B cell (primary cell): ENCODE data around the gene CA9. TPM values are rescaled to one million over a fixed set of nuclear protein-coding genes. Genes with fewer than 3 reads are reported as not detected.

ENCODE experiments used
- ATAC-seq: fragments of 200-7000 bp; cut with Tn5 transposase; one replicate; pipeline ENCODE4 v1.10.0; 2021; ENCODE audit warnings: low read depth, mild to moderate bottlenecking, moderate number of reproducible peaks, moderate library complexity
- CTCF ChIA-PET: fragments of 350-600 bp; sonication (Branson Sonifier 250); formaldehyde crosslinking; loops from one replicate; lab custom pipeline; 2021; ENCODE audit warnings: antibody characterized with exemption, inconsistent platforms; lab: Charles Lee
- POLR2A ChIA-PET: fragments of 350-600 bp; sonication (Branson Sonifier 250); formaldehyde crosslinking; loops from one replicate; lab custom pipeline; 2021; ENCODE audit warnings: antibody characterized with exemption; lab: Charles Lee
- DNase-seq: peaks from one replicate; pipeline ENCODE4 v3.0.0; 2013
- H2AFZ ChIP-seq: 2 replicates; pipeline ENCODE4 v1.6.1; 2012; ENCODE audit warnings: mild to moderate bottlenecking, low read depth, low read length; ENCODE audit not compliant: insufficient read depth, poor library complexity, severe bottlenecking
- H3K27ac ChIP-seq, 2 donors: 1 replicate in 1 of 2; 2 replicates in 1 of 2; pipeline ENCODE4 v1.5.1; 2012 to 2013; ENCODE audit warnings: low read length in 2 of 2, mild to moderate bottlenecking in 2 of 2, moderate library complexity in 1 of 2
- H3K27me3 ChIP-seq, 4 experiments: fragments of 200-600 bp in 1 of 4; sonication (generic) in 1 of 4; replicated peaks in 1 of 4; 1 replicate in 2 of 4; 2 replicates in 2 of 4; pipeline versions ENCODE4 v1.6.1 to v1.7.0; 2013 to 2016; ENCODE audit warnings: low read length in 3 of 4, mild to moderate bottlenecking in 2 of 4, mixed read lengths in 1 of 4, moderate library complexity in 1 of 4; ENCODE audit not compliant: insufficient read depth in 4 of 4, control insufficient read depth in 3 of 4; ENCODE audit errors: control extremely low read depth in 1 of 4
- H3K36me3 ChIP-seq, 2 experiments: replicated peaks in 1 of 2; 1 replicate in 1 of 2; 2 replicates in 1 of 2; pipeline versions ENCODE4 v1.6.1 to v1.7.1; 2013; ENCODE audit warnings: low read length in 1 of 2; ENCODE audit not compliant: insufficient read depth in 2 of 2, control insufficient read depth in 1 of 2; ENCODE audit errors: control extremely low read depth in 1 of 2, extremely low read depth in 1 of 2
- H3K4me1 ChIP-seq, 2 donors: fragments of 200-600 bp in 1 of 2; sonication (generic) in 1 of 2; 1 replicate in 1 of 2; 2 replicates in 1 of 2; pipeline versions ENCODE4 v1.5.1 to v1.6.1; 2013 to 2017; ENCODE audit warnings: low read length in 2 of 2; ENCODE audit not compliant: control insufficient read depth in 2 of 2, insufficient read depth in 2 of 2
- H3K4me2 ChIP-seq: replicated peaks from 2 replicates; pipeline ENCODE3; 2012; ENCODE audit warnings: mild to moderate bottlenecking, low read depth, low read length; ENCODE audit not compliant: poor library complexity, severe bottlenecking
- H3K4me3 ChIP-seq, 5 experiments: fragments of 200-600 bp in 1 of 5; sonication (generic) in 1 of 5; 1 replicate in 3 of 5; 2 replicates in 2 of 5; pipeline versions ENCODE4 v1.5.1 to v1.7.0; 2011 to 2016; ENCODE audit warnings: low read length in 4 of 5, mild to moderate bottlenecking in 4 of 5, low read depth in 2 of 5, control low read depth in 1 of 5, moderate library complexity in 1 of 5; ENCODE audit not compliant: insufficient read depth in 1 of 5; ENCODE audit errors: control extremely low read depth in 1 of 5, extremely low read depth in 1 of 5
- H3K79me2 ChIP-seq: fragments of 200-600 bp; sonication (generic); one replicate; pipeline ENCODE4 v1.6.0; 2016; ENCODE audit warnings: low read length; ENCODE audit not compliant: control insufficient read depth, insufficient read depth
- H3K9ac ChIP-seq: fragments of 200-600 bp; sonication (generic); 2 replicates; pipeline ENCODE4 v1.6.1; 2017; ENCODE audit warnings: mild to moderate bottlenecking, low read length, moderate library complexity
- H3K9me3 ChIP-seq, 3 donors: one replicate each; pipeline versions ENCODE4 v1.6.1 to v1.7.1; 2013; ENCODE audit warnings: low read length in 2 of 3; ENCODE audit not compliant: control insufficient read depth in 2 of 3, insufficient read depth in 1 of 3; ENCODE audit errors: control extremely low read depth in 1 of 3
- H4K20me1 ChIP-seq: 2 replicates; pipeline ENCODE4 v1.6.0; 2012; ENCODE audit warnings: mild to moderate bottlenecking, low read length; ENCODE audit not compliant: insufficient read depth, control insufficient read depth, poor library complexity, severe bottlenecking
- H3K27ac Mint-ChIP-seq: one replicate; pipeline ENCODE4 v1.8.0; 2021; ENCODE audit warnings: mixed read lengths
- H3K27me3 Mint-ChIP-seq: one replicate; pipeline ENCODE4 v1.8.0; 2021; ENCODE audit warnings: mixed read lengths
- H3K4me1 Mint-ChIP-seq: one replicate; pipeline ENCODE4 v1.8.0; 2021; ENCODE audit warnings: mixed read lengths
- H3K4me3 Mint-ChIP-seq: one replicate; pipeline ENCODE4 v1.8.0; 2021; ENCODE audit warnings: mixed read lengths
- H3K9me3 Mint-ChIP-seq: one replicate; pipeline ENCODE4 v1.8.0; 2022; ENCODE audit warnings: mixed read lengths; ENCODE audit not compliant: insufficient read depth
- CTCF ChIP-seq: fragments of 200-600 bp; IDR thresholded peaks from one replicate; pipeline ENCODE4 v1.8.0; 2022; ENCODE audit warnings: antibody characterized with exemption, mild to moderate bottlenecking
- EZH2 ChIP-seq: IDR thresholded peaks from 2 replicates; pipeline ENCODE4 v1.6.1; 2012; ENCODE audit warnings: borderline replicate concordance, low read depth, mild to moderate bottlenecking, moderate library complexity, low read length; ENCODE audit not compliant: insufficient read depth, poor library complexity, severe bottlenecking
- WGBS: methylation state at CpG from one replicate; pipeline ENCODE4 v1.1.5; 2013; ENCODE audit warnings: missing lambda C conversion rate; ENCODE audit not compliant: insufficient coverage; 5-methylcytosine and 5-hydroxymethylcytosine counted together
- intact Hi-C: fragments of 100-400 bp; cut with micrococcal nuclease; formaldehyde crosslinking; loops from one replicate; pipeline ENCODE4 v1.10.0; 2022
- polyA plus RNA-seq: library from polyadenylated mRNA; depleted of rRNA; stranded (reverse); fragments of >200 nt; gene quantifications from 2 replicates; pipeline ENCODE4 v1.2.3, GENCODE V29; 2012
- total RNA-seq, 2 donors: library from RNA; stranded (reverse); fragments of 120-200 nt in 1 of 2; gene quantifications; 1 replicate in 1 of 2; 2 replicates in 1 of 2; pipeline versions ENCODE4 v1.2.3 to v1.2.4, GENCODE V29; 2013 to 2022

Gene CA9
- total and polyA plus RNA-seq, 2 donors (not counting 1 experiment from before 2014, with no cell fraction given): not detected

GRCh38 chr9:35698231-35698630 is 24.5 kb downstream of the CA9 start:
- H3K36me3 ChIP-seq: peaks cover 1 to 72% of the 10 kb centered on the region in 2 experiments
- TF ChIP-seq CTCF (no peak), EZH2 (no peak)
- Mint-ChIP-seq H3K4me3 (no peak overlapping the region), H3K27ac (no peak overlapping the region), H3K4me1 (peaks cover 8% of the 10 kb centered on the region), H3K9me3 (no peaks in the 10 kb centered on the region), H3K27me3 (no peaks in the 10 kb centered on the region)
- H3K4me3 ChIP-seq: no peak overlapping the region
- ChIA-PET POLR2A (interaction anchor here (1.0 kb wide), 1 partner anchor 40 kb away, joined by 4 read pairs; the partner anchor contains the start of genes CCDC107 and RMRP), CTCF (interaction anchor here (0.7 to 10.0 kb wide), 10 partner anchors 13 to 184 kb away, joined by 3 to 195 read pairs (median 50); partner anchors contain the start of genes ARHGEF39, CCDC107, CREB3 and RMRP)
- no peak for ATAC-seq
- H3K4me1 ChIP-seq: peaks cover 0 to 7% of the 10 kb centered on the region in 2 donors
- intact Hi-C loops: no loop called here
- H3K79me2 ChIP-seq: no peaks in the 10 kb centered on the region
- no peak overlapping the region for H3K4me2 ChIP-seq
- H3K9me3 ChIP-seq: no peaks in the 10 kb centered on the region
- 98% methylated on average over 5 of the region's 5 CpGs for WGBS
- H3K27ac ChIP-seq: no peak overlapping the region
- no peak overlapping the region for H3K9ac ChIP-seq
- DNase-seq: no peak
- H2AFZ ChIP-seq: no peak overlapping the region
- no peaks in the 10 kb centered on the region for H3K27me3 ChIP-seq
- H4K20me1 ChIP-seq: peaks cover 7% of the 10 kb centered on the region

GRCh38 chr9:35700031-35700430 is 26.3 kb downstream of the CA9 start:
- Histone ChIP-seq H3K27me3 (no peaks in the 10 kb centered on the region), H3K27ac (no peak overlapping the region), H3K79me2 (no peaks in the 10 kb centered on the region), H3K9me3 (no peaks in the 10 kb centered on the region), H3K4me1 (peaks cover 0 to 7% of the 10 kb centered on the region in 2 donors), H3K36me3 (peaks cover 4 to 90% of the 10 kb centered on the region in 2 experiments), H3K4me2 (no peak overlapping the region), H4K20me1 (peaks cover 8% of the 10 kb centered on the region), H2AFZ (no peak overlapping the region), H3K4me3 (no peak overlapping the region), H3K9ac (no peak overlapping the region)
- DNase-seq (no peak), ATAC-seq (no peak)
- WGBS: 100% methylated on average over 11 of the region's 11 CpGs
- Mint-ChIP-seq H3K27ac (no peak overlapping the region), H3K9me3 (no peaks in the 10 kb centered on the region), H3K4me3 (no peak overlapping the region), H3K4me1 (peaks cover 8% of the 10 kb centered on the region), H3K27me3 (no peaks in the 10 kb centered on the region)
- intact Hi-C loops: no loop called here
- POLR2A ChIA-PET: no interaction called here
- CTCF ChIA-PET: interaction anchor here (7.9 to 8.8 kb wide), 2 partner anchors 29 to 39 kb away, joined by 115 to 140 read pairs; partner anchors contain the start of genes ARHGEF39, CCDC107, CREB3 and RMRP
- TF ChIP-seq CTCF (no peak), EZH2 (no peak)
